Natural killer cell (primary cell): ENCODE data around the gene KCTD19. TPM values are rescaled to one million over a fixed set of nuclear protein-coding genes. Genes with fewer than 3 reads are reported as not detected.
"Not testable (repeated sequence)": the region's sequence is repeated elsewhere in the genome, so short reads cannot be mapped to it uniquely, and the experiment has no call there.

Experiments
- ATAC-seq, 3 donors: fragments of 150-1000 bp in 2 of 3; fragments of 200-7000 bp in 1 of 3; cut with Tn5 transposase; 1 replicate in 1 of 3; 2 replicates in 2 of 3; pipeline ENCODE4 v1.10.0; 2021; ENCODE audit warnings: mild to moderate bottlenecking in 2 of 3, moderate library complexity in 2 of 3
- DNase-seq, 2 donors: peaks; one replicate each; pipeline versions ENCODE4 v3.0.0 to v3.0.0-alpha.2; 2013 to 2021; ENCODE audit warnings: mixed read lengths in 1 of 2
- H3K27ac ChIP-seq: one replicate; pipeline ENCODE4 v1.5.1; 2013; ENCODE audit warnings: mild to moderate bottlenecking, low read length
- H3K27me3 ChIP-seq: one replicate; pipeline ENCODE4 v1.6.1; 2013; ENCODE audit warnings: low read length; ENCODE audit not compliant: control insufficient read depth, insufficient read depth
- H3K36me3 ChIP-seq: one replicate; pipeline ENCODE4 v1.6.1; 2013; ENCODE audit warnings: low read length; ENCODE audit not compliant: control insufficient read depth, insufficient read depth
- H3K4me1 ChIP-seq: one replicate; pipeline ENCODE4 v1.6.1; 2013; ENCODE audit warnings: low read length; ENCODE audit not compliant: control insufficient read depth, insufficient read depth
- H3K4me3 ChIP-seq: one replicate; pipeline ENCODE4 v1.5.1; 2013; ENCODE audit warnings: low read length
- H3K9me3 ChIP-seq: one replicate; pipeline ENCODE4 v1.6.1; 2013; ENCODE audit warnings: low read length; ENCODE audit not compliant: control insufficient read depth, insufficient read depth
- H3K27ac Mint-ChIP-seq, 2 donors: one replicate each; pipeline ENCODE4 v1.8.0; 2022; ENCODE audit warnings: mild to moderate bottlenecking in 2 of 2, mixed read lengths in 2 of 2, moderate library complexity in 1 of 2
- H3K27me3 Mint-ChIP-seq, 2 donors: one replicate each; pipeline ENCODE4 v1.8.0; 2022; ENCODE audit warnings: low read depth in 2 of 2, mixed read lengths in 2 of 2
- H3K36me3 Mint-ChIP-seq: one replicate; pipeline ENCODE4 v1.8.0; 2022; ENCODE audit warnings: mixed read lengths
- H3K4me1 Mint-ChIP-seq, 2 donors: one replicate each; pipeline ENCODE4 v1.8.0; 2022; ENCODE audit warnings: mixed read lengths in 2 of 2
- H3K4me3 Mint-ChIP-seq: one replicate; pipeline ENCODE4 v1.8.0; 2022; ENCODE audit warnings: mild to moderate bottlenecking, moderate library complexity, mixed read lengths
- H3K9me3 Mint-ChIP-seq, 2 donors: one replicate each; pipeline ENCODE4 v1.8.0; 2022; ENCODE audit warnings: mixed read lengths in 2 of 2
- WGBS: methylation state at CpG from one replicate; pipeline ENCODE4 v1.1.7; 2013; ENCODE audit warnings: missing lambda C conversion rate; ENCODE audit not compliant: insufficient coverage; 5-methylcytosine and 5-hydroxymethylcytosine counted together
- intact Hi-C: fragments of 100-400 bp; cut with micrococcal nuclease; formaldehyde crosslinking; loops from one replicate; pipeline ENCODE4 v1.14.2; 2022
- total RNA-seq, 4 donors: library from RNA; stranded (reverse); fragments of 120-200 nt in 1 of 4; gene quantifications; one replicate each; pipeline versions ENCODE4 v1.2.3 to v1.2.4, GENCODE V29; 2013 to 2022
- TF ChIP-seq, protein P1 (sequence below): fragments of 200-600 bp; IDR thresholded peaks from one replicate; pipeline ENCODE4 v1.8.0; 2022; ENCODE audit warnings: antibody characterized with exemption

The KCTD19 gene
- not detected for total RNA-seq
- total RNA-seq (2013): 0.07 TPM

DNA sequence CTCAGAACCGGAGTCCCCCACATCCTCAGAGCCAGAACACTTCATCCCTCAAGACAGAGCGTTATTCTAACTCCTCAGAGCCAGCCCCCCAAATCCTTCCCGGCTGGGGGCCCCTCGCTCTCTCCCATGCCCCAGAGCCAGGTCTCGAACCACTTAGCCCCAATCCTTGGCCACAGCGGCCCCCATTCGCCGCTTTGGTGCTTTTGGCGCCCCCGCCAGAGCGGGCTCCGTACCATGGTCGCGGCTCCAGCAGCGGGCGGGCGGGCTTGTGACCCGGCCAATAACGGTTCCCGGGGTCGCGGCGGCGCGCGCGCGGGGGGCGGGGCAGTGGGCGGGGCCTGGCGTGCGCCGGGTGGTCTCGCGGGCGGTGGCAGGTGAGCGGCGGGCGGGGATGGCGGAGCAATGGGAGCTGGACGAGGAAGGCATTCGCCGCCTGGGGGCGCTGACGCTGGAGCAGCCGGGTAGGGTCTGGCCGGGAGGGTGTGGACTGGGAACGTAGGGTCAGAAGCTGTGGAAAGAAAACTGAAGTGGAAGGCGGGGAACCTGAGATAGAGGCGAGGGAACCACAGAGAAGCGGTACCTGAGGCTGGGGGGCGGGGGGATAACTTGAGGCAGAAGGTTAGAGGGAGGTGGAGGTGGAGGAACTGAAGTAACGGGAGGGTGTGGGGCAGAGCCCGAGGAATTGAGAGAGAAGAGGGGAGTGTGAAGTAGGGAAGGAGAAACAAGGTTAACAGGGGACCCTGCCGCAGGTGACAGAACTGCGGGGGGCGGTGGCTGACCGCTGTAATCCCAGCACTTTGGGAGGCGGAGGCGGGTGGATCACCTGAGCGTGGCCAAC lies at the start of gene KCTD19, which contains the start of gene LRRC36:
KCTD19 (minus strand) TSS at position 270 of the 838 bp plus-strand sequence; CDS start at position 236, 34 bp downstream.
LRRC36 (plus strand) TSS at position 344 of the 838 bp plus-strand sequence; CDS start at position 392, 48 bp downstream.
- Mint-ChIP-seq H3K27me3 (peaks cover 26 to 28% of the 10 kb centered on the region in 2 donors), H3K27ac (peak within 1 kb of the TSS in 1 of 2 donors; percentile 59), H3K36me3 (no peaks in the 10 kb centered on the region), H3K4me3 (peak within 1 kb of the TSS; percentile 88), H3K4me1 (peaks cover 6 to 18% of the 10 kb centered on the region in 2 donors), H3K9me3 (no peaks in the 10 kb centered on the region)
- 10% methylated on average over 61 of the region's 61 CpGs for WGBS
- Histone ChIP-seq H3K36me3 (no peaks in the 10 kb centered on the region), H3K27me3 (no peaks in the 10 kb centered on the region), H3K4me3 (peak within 1 kb of the TSS; percentile 54), H3K4me1 (peaks cover 18% of the 10 kb centered on the region), H3K9me3 (no peaks in the 10 kb centered on the region), H3K27ac (no peak within 1 kb of the TSS)
- TF ChIP-seq, protein P1, sequence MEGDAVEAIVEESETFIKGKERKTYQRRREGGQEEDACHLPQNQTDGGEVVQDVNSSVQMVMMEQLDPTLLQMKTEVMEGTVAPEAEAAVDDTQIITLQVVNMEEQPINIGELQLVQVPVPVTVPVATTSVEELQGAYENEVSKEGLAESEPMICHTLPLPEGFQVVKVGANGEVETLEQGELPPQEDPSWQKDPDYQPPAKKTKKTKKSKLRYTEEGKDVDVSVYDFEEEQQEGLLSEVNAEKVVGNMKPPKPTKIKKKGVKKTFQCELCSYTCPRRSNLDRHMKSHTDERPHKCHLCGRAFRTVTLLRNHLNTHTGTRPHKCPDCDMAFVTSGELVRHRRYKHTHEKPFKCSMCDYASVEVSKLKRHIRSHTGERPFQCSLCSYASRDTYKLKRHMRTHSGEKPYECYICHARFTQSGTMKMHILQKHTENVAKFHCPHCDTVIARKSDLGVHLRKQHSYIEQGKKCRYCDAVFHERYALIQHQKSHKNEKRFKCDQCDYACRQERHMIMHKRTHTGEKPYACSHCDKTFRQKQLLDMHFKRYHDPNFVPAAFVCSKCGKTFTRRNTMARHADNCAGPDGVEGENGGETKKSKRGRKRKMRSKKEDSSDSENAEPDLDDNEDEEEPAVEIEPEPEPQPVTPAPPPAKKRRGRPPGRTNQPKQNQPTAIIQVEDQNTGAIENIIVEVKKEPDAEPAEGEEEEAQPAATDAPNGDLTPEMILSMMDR: no peak
- DNase-seq (peak; percentile 45 to 66), ATAC-seq (peak; percentile 74 to 81 (median 80))
- intact Hi-C loops: no loop called here

DNA sequence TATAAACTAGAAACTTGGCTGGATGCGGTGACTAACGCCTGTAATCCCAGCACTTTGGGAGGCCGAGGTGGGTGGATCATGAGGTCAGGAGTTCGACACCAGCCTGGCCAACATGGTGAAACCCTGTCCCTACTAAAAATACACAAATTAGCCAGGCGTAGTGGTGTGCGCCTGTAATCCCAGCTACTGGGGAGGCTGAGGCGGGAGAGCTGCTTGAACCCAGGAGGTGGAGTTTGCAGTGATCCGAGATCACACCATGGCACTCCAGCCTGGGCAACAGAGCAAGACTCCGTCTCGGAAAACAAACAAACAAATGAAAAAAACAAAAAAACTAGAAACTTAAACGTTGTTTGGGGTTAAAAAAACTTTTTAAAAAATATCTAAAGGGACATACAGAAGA lies 49.5 kb upstream of the KCTD19 start:
- H3K36me3 ChIP-seq, intact Hi-C loops, H3K9me3 ChIP-seq, H3K4me1 ChIP-seq, H3K27ac Mint-ChIP-seq, H3K27ac ChIP-seq, ATAC-seq, H3K27me3 ChIP-seq, H3K9me3 Mint-ChIP-seq, H3K4me1 Mint-ChIP-seq, H3K4me3 ChIP-seq, H3K36me3 Mint-ChIP-seq, DNase-seq, H3K27me3 Mint-ChIP-seq, H3K4me3 Mint-ChIP-seq: not testable (repeated sequence)
- WGBS: 90% methylated on average over 9 of the region's 11 CpGs

DNA sequence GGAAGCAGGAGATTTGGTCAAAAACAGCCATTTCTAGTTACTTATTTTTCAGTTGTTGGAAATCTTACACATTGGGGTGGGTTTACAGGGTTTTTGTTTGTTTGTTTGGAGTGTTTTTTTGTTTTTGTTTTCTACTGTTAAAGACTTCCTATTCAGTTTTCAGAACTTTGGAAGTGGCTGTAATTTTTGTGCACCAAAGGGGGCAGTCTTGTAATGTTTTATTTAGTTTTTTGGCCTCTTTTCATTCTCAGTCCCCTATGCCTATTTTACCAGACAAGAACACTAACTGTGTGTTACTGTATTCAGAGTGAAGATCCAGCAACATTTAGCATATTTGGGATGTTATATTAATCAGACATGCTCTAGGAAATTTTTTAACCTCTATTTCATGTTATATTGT lies 46.1 kb upstream of the KCTD19 start:
- DNase-seq (no peak), ATAC-seq (no peak)
- Mint-ChIP-seq H3K27me3 (no peaks in the 10 kb centered on the region), H3K9me3 (no peaks in the 10 kb centered on the region), H3K4me3 (no peak overlapping the region), H3K4me1 (no peaks in the 10 kb centered on the region), H3K36me3 (no peaks in the 10 kb centered on the region), H3K27ac (no peak overlapping the region)
- Histone ChIP-seq H3K27ac (no peak overlapping the region), H3K4me1 (no peaks in the 10 kb centered on the region), H3K9me3 (no peaks in the 10 kb centered on the region), H3K4me3 (no peak overlapping the region), H3K27me3 (no peaks in the 10 kb centered on the region), H3K36me3 (no peaks in the 10 kb centered on the region)
- TF ChIP-seq, protein P1: no peak
- intact Hi-C loops: no loop called here

DNA sequence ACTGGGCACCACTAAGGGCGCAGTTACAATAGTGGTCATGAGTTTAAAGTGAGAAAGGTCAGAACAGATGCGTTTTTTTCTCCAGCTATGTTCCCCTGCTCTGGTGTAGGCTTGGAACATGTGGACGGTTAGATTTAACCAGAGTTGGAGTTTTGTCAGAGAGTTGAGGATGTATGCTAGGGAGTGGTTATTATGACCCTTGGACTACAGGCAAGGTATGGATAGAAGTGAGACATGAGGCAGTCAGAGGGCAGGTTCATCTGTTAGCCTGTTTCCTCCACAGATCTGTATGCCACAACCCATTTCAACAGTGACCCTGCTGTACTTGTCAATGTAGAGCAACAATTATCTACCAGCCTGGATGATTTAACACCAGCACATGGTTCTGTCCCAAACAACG lies 44.1 kb upstream of the KCTD19 start:
- no peak overlapping the region for H3K27ac ChIP-seq
- H3K9me3 Mint-ChIP-seq: no peaks in the 10 kb centered on the region
- no peak overlapping the region for H3K4me3 ChIP-seq
- no peak overlapping the region for H3K27ac Mint-ChIP-seq
- DNase-seq: no peak
- intact Hi-C loops: no loop called here
- H3K4me1 ChIP-seq: no peaks in the 10 kb centered on the region
- H3K27me3 ChIP-seq: no peaks in the 10 kb centered on the region
- H3K36me3 Mint-ChIP-seq: no peaks in the 10 kb centered on the region
- H3K36me3 ChIP-seq: no peaks in the 10 kb centered on the region
- no peaks in the 10 kb centered on the region for H3K9me3 ChIP-seq
- 90% methylated on average over 4 of the region's 4 CpGs for WGBS
- no peaks in the 10 kb centered on the region for H3K27me3 Mint-ChIP-seq
- no peak overlapping the region for H3K4me3 Mint-ChIP-seq
- no peaks in the 10 kb centered on the region for H3K4me1 Mint-ChIP-seq
- no peak for ATAC-seq
- TF ChIP-seq, protein P1: no peak
